K562 (cell line): ENCODE data around the gene DGKZ. TPM values are rescaled to one million over a fixed set of nuclear protein-coding genes. Genes with fewer than 3 reads are reported as not detected.

Experiments
- E2F4 ChIP-seq: sonication (generic); formaldehyde crosslinking; IDR thresholded peaks from 2 replicates; pipeline ENCODE4 v1.8.0; 2022; ENCODE audit warnings: mild to moderate bottlenecking, low read depth, missing genetic modification reagents
- E2F6 ChIP-seq, 2 experiments: IDR thresholded peaks; 2 replicates each; pipeline ENCODE4 v1.6.1; 2011; ENCODE audit warnings: borderline replicate concordance in 1 of 2, control low read depth in 1 of 2, low read depth in 1 of 2, low read length in 1 of 2, mild to moderate bottlenecking in 1 of 2, mixed read lengths in 1 of 2, moderate library complexity in 1 of 2; ENCODE audit not compliant: insufficient read depth in 1 of 2, insufficient read length in 1 of 2, poor library complexity in 1 of 2, severe bottlenecking in 1 of 2; ENCODE audit errors: extremely low read depth in 1 of 2
- HDAC1 ChIP-seq, 2 experiments: fragments of 450-650 bp; IDR thresholded peaks; 2 replicates each; pipeline ENCODE4 v1.6.1; 2016 to 2017; ENCODE audit warnings: inconsistent platforms in 1 of 2, mild to moderate bottlenecking in 1 of 2, moderate library complexity in 1 of 2
- IRF2 ChIP-seq: sonication (generic); formaldehyde crosslinking; IDR thresholded peaks from 2 replicates; pipeline ENCODE4 v1.8.1; 2022; ENCODE audit warnings: mild to moderate bottlenecking, missing genetic modification reagents
- MAFK ChIP-seq: IDR thresholded peaks from 2 replicates; pipeline ENCODE4 v1.6.1; 2011; ENCODE audit warnings: low read length, improper control_type of control experiment
- MNT ChIP-seq, 2 experiments: fragments of 450-650 bp; conservative IDR thresholded peaks; 2 replicates each; pipeline ENCODE4 v1.6.1; 2017; ENCODE audit warnings: mild to moderate bottlenecking in 2 of 2, moderate library complexity in 2 of 2
- MTA3 ChIP-seq: fragments of 450-650 bp; formaldehyde crosslinking; IDR thresholded peaks from 2 replicates; pipeline ENCODE4 v1.6.1; 2017; ENCODE audit warnings: mild to moderate bottlenecking, borderline replicate concordance
- MYNN ChIP-seq, 2 experiments: sonication (generic); formaldehyde crosslinking in 1 of 2; IDR thresholded peaks; 2 replicates each; pipeline versions ENCODE4 v1.5.0 to v1.6.1; 2016 to 2020; ENCODE audit warnings: antibody characterized with exemption in 1 of 2, missing genetic modification reagents in 1 of 2
- RAD21 ChIP-seq, 2 experiments: fragments of 250-450 bp in 1 of 2; fragments of 450-650 bp in 1 of 2; sonication (Bioruptor Pico) in 1 of 2; formaldehyde crosslinking in 1 of 2; IDR thresholded peaks in 1 of 2; conservative IDR thresholded peaks in 1 of 2; 2 replicates each; pipeline versions ENCODE4 v1.4.0 to v1.8.0; 2020 to 2022; ENCODE audit warnings: mild to moderate bottlenecking in 2 of 2, moderate library complexity in 1 of 2
- RBFOX2 ChIP-seq: fragments of 200-400 bp; formaldehyde crosslinking; IDR thresholded peaks from 2 replicates; pipeline ENCODE4 v1.6.1; 2017; ENCODE audit warnings: low read depth, mild to moderate bottlenecking, low read length, moderate library complexity
- RBM15 ChIP-seq: fragments of 200-400 bp; formaldehyde crosslinking; IDR thresholded peaks from 2 replicates; pipeline ENCODE4 v1.6.1; 2018; ENCODE audit warnings: mild to moderate bottlenecking, low read length, moderate library complexity; ENCODE audit not compliant: insufficient read depth
- RBM22 ChIP-seq: fragments of 200-400 bp; formaldehyde crosslinking; IDR thresholded peaks from 2 replicates; pipeline ENCODE4 v1.6.1; 2018; ENCODE audit warnings: low read length, low read depth; ENCODE audit not compliant: poor library complexity, severe bottlenecking
- SMAD4 ChIP-seq: fragments of 250-450 bp; sonication (Bioruptor Pico); conservative IDR thresholded peaks from 2 replicates; pipeline ENCODE4 v1.8.0; 2021; ENCODE audit warnings: inconsistent platforms, mild to moderate bottlenecking, moderate library complexity
- XRCC5 ChIP-seq: fragments of 200-400 bp; formaldehyde crosslinking; IDR thresholded peaks from 2 replicates; pipeline ENCODE4 v1.6.1; 2017; ENCODE audit warnings: low read depth, mild to moderate bottlenecking, low read length
- polyA plus RNA-seq, 8 experiments: library from polyadenylated mRNA; depleted of rRNA in 4 of 8; stranded (reverse) in 5 of 8; unstranded in 3 of 8; fragments of >200 nt; fragmentation: Nextera tagmentation in 2 of 8; fragmentation: Illumina TruSeq in 1 of 8; extraction: Ambion mirVana in 2 of 8; extraction: Trizol in 1 of 8; gene quantifications; 2 replicates each; pipeline versions ENCODE4 v1.2.1 to v1.2.3, GENCODE V29; 2011 to 2014; ENCODE audit warnings: inconsistent platforms in 1 of 8, missing spikeins in 1 of 8
- total RNA-seq, 7 experiments: library from RNA; depleted of rRNA in 6 of 7; stranded (reverse); fragments of >200 nt in 6 of 7; fragmentation: Illumina TruSeq in 2 of 7; extraction: Trizol in 2 of 7; gene quantifications; 2 replicates each; pipeline versions ENCODE4 v1.2.1 to v1.2.3, GENCODE V29; 2011 to 2021; ENCODE audit warnings: low replicate concordance in 1 of 7

DGKZ gene
- total and polyA plus RNA-seq, 9 of the 15 experiments (the other 6 are each of a cell fraction or from before 2014, with no cell fraction given) = 0.51 to 100 (median 44.2) TPM

- peak; percentile 27; the same call in 1 of the 2 replicates for TF ChIP-seq RBFOX2
- no peak for TF ChIP-seq RBM15
- TF ChIP-seq E2F4 (CRISPR knock-in tag) = peak; percentile 79; the same call in 1 of the 2 replicates
- TF ChIP-seq RBM22 = peak; percentile 49
- TF ChIP-seq RAD21 (CRISPR knock-in tag; conservative IDR thresholded peaks at IDR 0.05 in 1 of 2, IDR thresholded peaks at IDR 0.05 in 1 of 2) = peak; percentile 69 to 83
- TF ChIP-seq IRF2 (CRISPR knock-in tag) = no peak
- peak in 1 of 2 experiments; percentile 37 for TF ChIP-seq E2F6 (IDR thresholded peaks at IDR 0.05; ENCODE audit: borderline replicate concordance in 1 of 2, extremely low read depth in 1 of 2, insufficient read depth in 1 of 2, insufficient read length in 1 of 2, low read depth in 1 of 2, low read length in 1 of 2, poor library complexity in 1 of 2, severe bottlenecking in 1 of 2)
- TF ChIP-seq SMAD4 = 0 out of 2 replicates have a peak, but pooled peaks have one; percentile 50
- TF ChIP-seq XRCC5 = 0 out of 2 replicates have a peak, but pooled peaks have one; percentile 70
- TF ChIP-seq MYNN (IDR thresholded peaks at IDR 0.05) = peak; percentile 62; the same call in 1 of the 2 replicates
- no peak for TF ChIP-seq MYNN (CRISPR knock-in tag; IDR thresholded peaks at IDR 0.05)
- TF ChIP-seq MNT (conservative IDR thresholded peaks at IDR 0.05) = peak; percentile 25 to 69; a peak in 1 of 4 replicates
- no peak for TF ChIP-seq MAFK
- 0 out of 4 replicates have a peak, but pooled peaks of 1 of the 2 experiments have one; percentile 38 for TF ChIP-seq HDAC1 (IDR thresholded peaks at IDR 0.05)
- TF ChIP-seq MTA3 = peak; percentile 61; the same call in 1 of the 2 replicates
These were observed 42.4 kb downstream of the DGKZ start (continued) for GRCh38 chr11:46389450-46390330.
